Activated naive CD4-positive, alpha-beta T cell treated with Interleukin-2 at 50 U/mL for 16 hours (primary cell): ENCODE data around the gene TF.

ENCODE experiments used
- DNase-seq: peaks from one replicate; pipeline ENCODE4 v3.0.0-alpha.2; 2020

Gene TF

DNA sequence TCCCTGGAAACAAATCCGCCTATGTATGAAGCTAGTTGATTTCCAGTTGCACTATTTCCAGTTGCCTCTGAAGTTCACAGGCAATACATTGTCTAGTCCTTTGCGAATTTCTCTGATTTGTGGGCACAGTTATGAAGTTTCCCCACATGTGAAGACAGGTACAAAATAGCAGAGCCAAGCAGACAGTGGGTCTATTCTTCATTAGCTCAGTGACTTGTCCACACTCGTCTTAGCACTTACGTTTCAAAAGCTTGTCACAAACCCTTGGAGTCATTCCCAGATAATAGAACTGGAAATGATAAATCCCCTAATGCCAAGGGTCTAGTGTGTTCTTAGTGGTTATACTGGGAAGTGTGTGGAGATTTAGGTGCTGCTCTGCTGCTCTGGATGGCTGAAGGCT is 73.9 kb downstream of the TF start:
- DNase-seq: no peak

DNA sequence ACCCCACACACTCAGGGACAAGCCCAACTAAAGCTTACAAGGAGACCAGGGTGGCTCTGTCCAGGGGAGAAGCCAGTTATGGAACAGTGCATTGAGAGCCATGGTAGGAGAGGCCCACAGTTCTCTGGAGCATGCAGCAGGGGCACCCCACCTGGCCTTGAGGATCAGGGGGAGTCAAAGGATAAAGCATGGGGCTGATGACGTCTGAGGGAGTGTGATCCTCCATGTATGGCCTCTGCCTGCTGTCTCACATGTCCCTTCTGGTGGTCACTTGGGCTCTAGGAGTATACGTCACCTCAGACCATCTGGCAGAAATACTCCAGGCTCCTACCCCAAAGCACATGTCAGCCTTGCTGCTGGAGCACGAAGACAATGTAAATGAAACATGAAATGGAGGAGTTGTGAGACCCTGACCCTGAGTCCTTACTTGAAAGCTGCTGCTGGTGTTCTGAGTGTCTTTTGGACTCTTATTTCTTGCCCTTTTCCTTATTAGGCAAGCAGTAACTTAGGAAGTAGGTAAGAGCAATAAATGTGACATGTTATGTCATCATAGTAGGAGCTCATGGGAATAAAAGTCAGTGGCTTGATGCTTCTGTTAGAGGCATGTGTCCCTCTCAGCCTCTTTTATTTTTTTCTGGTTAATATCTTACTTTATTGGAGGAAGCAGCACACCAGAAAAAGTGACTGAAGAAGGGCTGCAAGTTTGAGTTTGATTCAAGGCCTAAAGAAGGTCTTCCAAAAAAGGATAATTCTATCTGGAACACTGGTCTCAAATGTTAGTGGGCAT is 74.9 kb downstream of the TF start:
- no peak for DNase-seq

DNA sequence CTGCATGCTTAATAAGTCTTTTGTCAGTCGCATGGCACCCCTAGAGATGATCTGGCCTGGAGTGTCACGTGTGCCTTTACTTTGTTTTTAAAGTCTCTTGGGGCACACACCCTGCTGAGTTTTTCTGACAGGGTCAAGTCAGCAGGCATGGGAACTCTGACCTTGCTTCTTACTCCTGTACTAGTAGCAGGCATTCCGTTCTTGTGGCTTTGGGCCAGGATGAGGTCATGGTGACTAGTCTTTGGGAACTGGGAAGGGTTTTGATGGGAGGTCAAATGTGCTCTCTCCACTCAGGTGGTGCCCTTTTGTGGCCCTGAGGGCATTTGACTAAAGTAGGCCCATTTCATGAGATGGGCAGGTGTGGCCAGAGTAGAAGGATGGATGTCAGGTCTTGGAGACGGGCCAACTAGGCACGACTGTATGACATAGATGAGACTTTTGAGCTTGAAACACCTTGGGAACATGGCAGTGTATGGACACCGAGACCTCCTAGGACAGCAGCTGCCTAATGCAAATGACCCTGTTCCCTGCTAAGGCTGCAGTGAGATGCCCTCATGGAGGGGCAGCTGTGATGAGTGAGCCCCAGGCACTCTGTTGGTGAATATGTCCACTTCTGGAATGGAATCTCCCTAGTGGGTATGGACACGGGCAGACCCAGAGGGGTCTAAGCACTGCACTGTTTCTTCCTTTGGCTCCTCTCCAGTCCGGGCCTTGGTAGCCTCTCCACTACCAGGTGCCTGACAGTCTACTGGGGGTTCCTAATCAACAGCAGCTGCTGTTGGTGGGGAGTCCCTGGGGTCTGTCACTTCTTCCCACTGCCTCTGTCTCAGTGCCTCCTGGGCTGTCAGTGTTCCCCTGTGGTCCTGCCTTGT is 75.8 kb downstream of the TF start:
- DNase-seq: no peak

DNA sequence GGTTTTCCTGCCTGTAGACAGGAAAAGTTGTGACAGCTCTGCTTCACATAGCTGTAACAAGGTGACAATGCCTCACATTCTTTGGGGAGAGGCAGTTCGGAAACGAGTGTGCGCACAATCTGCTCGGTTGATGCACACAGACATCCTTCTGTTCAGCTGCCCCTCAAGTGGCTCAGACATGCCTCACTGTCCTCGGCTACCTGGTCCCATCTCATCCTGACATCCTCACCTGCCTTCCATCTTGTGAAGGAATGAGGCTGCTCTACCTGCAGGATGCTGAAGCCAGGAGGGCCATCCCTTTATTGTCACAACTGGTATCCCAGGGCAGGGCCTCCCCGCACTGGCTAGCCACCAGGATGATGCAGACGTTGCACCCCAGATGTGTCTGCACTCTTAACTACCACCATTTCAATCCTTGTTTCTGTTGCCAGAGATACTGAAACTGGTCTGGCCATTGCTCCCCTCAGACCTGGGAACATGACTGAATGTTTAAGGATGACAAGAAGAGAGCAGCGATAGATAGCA is 78.8 kb downstream of the TF start:
- no peak for DNase-seq

DNA sequence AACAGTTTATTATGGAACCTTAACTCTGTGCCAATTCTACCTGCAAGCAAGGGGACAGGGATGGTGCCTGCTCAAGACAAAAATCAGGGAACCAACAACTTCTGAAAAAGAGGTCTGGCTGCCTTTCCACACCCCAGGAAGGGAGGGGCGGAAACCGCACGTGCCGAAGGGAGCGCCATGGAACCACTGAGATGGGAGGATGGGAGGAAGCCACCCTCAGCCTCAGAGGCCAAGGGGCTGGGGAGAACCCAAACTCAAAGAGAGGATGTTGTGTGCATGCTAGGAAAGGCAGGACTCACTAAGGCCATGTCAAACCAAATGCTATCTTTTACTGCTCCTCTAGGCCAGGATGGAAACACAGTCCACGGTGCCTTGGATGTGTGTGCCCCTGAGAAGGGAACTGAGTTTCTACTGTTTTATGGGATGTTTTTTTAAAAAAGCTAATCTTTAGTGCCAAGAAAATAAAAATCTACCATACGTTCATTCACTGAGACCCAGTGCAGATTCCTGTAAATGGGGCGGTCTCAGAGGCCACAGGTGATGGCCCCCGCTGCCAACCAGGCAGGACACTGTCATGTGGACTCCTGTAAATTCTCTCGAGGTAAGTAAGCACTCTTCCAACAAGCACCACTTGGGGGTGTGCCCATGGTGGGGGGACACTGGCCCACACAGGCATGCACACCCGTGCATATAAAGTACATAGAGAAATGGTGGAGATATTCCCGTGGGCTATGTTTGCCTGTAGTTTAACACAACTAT is 80.0 kb downstream of the TF start:
- no peak for DNase-seq

DNA sequence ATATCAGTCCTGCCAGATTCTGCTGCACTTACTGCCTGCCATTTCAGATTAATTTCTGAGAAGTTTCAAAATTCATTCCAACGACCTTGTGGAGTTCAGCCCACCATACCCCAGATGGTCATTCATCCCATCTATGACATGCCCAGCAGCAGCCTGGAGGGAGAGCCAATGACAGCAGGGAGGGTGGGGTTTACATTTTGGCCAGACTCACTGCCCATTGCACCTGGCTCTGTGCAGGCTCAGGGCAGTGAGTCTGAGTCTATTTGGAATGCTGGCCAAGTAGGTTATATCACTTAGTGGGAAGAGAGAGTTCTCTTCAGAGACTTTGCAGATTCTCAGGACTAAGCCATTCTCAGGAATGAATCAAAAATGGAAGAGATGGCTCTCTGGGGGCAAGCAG is 80.9 kb downstream of the TF start:
- no peak for DNase-seq

DNA sequence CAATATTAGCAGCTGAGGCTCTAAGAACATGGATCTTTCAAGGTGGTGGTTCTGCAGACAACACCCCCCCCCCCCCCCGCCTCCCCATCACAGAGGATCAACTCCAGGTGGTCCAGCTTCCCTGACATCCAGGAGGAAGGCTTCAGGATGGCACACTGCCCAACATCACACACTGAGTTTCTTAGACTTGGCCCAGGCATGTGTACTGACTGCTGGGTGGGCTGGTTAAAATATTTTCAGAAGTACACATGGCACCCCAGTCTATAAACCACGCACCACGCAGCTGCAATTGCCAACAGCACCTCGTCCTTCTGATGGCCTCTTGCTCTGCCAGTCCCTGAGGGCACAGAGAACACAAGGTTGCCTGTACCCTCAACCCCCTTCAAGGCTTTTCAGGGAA is 81.5 kb downstream of the TF start:
- DNase-seq: no peak

DNA sequence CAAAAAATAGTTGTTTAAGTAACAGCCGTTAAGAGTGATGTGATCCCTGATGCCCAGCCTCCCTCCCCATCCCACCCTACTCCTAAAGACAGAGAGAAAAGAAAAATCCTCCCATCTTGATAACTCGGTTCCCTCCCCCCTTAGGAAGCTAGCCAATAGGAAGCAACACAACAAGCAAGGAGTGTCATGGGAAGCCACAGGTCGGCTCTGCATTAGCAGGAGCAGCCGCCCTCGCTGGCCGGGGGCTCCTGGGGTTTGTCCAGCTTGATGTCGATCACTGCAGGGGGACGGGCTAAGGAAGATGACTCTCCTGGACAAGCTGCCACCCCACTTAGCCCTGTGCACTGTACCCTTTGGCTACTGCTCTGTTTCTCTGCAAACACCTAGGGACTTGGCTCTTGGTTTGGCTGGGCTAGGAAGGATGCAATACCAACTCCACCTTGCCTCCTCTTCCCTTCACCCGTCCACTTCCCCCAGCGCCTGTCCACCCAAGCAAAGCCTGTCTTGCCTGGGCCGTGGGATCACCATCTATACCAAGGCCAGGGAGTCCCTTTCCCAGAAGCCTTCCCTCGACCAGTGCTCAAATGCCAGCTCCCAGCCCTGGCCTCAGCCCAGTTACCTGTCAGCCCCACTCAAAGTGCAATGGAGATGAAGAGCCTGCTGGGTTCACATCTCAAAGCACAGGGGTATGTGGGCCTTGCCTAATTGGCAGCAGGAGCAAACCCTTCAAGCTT is 82.5 kb downstream of the TF start:
- no peak for DNase-seq

DNA sequence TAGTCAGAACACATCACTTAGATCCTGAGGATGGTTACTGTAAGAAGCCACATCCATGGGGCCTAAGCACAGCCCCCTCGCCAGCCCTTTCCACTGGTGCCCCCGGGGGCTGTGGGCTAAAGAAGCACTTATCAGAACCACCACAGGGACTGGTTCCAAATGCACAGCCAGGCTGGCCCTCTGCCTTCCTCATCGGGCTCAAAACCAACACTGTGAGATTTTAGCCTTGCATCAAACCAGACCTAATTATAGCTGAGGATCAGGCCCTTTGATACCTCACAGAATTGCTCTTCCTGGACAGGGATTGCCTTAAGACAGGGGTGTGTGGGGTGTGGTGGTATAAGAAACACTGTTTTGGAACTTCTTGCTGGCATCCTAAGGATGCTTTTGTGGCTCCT is 83.1 kb downstream of the TF start:
- no peak for DNase-seq

DNA sequence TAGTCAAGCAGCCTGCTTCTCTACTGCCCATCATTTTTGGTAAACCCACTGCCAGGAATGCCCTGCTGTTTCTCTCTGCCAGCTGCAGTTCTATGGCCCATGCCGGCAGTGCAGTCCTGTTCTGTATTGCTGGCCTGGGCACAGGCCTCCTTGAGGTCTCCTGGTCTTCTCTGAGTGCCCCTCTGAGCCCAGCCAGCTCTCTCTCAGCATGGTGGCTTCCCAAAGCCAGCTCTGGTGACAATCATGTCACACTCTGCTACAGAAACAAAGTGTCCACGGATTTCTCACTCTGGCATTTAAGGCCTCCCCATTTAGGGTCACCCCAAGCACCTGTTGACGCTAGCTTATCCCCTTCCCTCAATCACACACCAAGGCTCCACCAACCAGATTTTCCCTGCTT is 83.9 kb downstream of the TF start:
- no peak for DNase-seq

DNA sequence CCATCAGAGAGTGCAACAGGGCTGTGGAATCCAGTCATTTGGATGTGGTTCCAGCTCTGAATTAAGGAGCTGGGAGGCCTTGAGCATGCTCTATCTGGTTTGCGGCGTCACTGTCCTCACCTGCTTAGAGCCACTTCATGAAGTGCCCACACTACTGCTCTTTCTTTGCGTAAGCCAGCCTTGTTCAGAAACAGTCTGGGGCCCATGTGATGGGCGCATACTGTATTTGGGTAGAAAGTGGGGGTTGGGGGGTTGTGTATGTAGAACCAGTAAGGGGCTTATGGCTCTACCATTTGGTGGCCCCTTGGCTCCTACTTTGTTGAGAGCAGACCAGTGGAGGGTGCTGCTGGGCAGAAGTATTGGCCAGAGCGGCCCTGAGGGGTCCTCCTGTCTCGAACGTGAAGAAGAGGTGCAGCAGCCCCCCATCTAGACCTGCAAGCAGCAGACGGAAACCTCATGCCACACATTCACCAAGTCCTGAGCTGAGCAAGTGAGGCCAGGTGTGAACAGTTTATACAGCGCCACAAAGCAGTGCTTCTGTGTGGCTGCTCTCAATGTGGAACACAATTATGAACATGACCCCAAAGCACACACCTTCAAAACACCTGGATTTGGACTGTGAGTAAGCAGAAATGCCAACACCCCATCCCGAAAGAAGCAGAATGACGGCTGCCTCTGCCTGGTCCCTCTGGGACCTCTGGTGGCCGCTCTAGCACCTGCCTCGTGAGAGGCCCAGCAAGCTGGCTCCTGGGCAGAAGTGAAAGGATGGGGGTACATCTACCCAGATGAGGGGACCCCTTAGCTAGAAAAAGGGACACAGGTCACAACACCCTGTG is 86.0 kb downstream of the TF start:
- DNase-seq: no peak

DNA sequence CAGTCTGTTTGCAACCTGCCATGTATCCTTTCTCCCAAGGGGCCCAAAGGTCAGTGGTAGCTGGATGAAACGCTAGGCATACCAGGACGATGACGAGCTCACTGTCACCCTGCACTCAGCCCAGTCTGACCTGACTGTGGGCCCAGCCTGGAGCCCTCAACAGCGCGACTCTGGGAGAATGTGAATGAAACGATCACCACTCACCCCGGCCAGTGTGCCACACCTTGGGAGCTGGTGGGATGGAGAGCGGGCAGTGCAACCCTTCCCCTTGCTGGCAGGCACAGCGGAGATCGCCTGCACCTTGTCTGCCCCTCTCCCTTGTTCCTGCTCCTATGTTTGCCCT is 86.6 kb downstream of the TF start:
- DNase-seq: no peak

DNA sequence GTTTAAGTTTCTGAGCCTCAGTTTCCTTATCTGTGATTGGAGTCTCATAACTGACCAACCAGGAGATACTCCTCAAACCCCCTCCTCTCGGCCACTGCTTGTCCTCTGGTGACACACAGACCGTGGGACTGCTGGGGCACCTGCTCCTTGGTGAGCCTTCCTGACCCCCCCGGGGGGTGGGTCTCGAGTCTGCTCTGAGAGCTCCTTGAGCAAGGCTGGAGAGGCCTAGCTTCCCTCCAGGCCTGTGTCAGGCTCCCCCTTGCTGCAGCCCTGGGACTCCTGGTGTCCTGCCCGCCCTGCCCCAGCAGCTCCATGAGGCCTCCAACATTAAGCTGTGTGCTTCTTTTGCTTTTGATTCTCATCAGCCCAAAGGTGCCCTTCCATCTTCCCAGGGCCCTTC is 87.1 kb downstream of the TF start:
- DNase-seq: no peak

DNA sequence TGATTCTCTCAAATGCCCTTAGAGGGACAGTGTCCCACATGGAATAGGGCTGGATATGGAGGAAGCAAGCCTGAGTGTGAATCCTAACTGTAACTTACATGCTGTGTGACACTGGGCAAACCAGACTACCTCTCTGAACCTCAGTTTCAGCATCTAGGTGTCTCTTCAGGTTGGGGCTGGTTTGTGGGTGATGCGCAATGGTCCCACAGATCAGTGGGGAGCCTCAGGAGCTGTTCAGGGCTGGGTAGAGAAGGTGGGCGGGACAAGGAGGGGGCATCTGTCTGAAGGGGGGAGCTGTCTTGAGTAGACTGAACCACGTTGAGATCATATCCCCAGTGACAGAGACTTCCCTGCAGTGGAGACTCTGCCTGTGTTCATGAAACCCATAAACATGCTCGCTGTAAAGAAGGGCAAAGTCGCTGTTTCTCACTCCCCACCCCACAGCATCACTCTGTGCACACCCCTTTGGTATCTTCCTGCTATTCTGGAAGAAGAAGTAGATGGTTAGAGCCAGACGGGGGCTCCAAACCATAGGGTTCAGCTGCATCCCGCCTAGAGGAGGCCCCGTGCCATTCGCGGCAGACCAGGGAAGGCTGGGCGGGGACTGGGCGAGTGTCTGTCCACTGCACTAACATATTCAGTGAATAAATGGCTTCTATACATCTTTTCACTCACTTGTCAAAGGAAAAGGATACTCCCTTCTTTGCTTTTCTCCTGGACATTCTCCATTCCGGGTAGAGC is 87.9 kb downstream of the TF start:
- no peak for DNase-seq

DNA sequence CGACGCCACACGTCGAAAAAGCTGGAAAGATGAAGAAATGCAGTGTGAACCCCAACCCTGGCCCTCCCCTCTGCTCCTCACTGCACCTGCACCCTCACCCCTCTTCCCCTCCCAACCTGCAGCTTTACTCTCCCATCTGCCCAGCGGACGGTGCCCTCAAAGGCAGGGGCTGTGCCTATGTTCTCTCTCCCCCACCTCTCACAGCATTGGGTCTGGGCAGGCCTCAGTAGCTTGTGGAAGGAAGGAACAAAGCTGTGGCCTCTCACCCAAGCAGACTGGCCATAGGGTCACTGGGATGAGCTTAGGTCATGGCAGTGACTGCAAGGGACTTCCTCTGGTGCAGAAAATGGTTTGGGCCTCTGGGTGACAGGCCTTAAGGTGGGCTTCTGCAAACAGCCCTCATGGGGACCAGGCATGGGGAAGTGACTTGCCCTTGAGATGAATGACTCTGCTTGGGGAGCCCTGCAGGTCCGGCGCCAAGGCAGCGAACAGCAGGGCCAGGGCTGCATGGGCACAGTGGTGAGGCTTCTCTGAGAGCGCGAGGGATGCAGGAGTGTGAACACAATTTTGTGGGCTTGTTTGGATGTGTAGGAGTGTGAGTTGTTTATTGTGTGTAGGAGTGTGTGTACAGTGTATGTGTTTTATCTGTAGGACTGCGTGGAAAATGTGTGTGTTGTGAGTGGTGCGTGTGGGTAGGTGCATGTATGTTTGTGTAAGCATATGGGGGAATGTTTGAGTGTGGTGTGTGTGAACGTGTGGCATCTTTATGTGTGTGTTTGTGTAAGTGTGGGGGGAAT is 88.6 kb downstream of the TF start:
- no peak for DNase-seq

DNA sequence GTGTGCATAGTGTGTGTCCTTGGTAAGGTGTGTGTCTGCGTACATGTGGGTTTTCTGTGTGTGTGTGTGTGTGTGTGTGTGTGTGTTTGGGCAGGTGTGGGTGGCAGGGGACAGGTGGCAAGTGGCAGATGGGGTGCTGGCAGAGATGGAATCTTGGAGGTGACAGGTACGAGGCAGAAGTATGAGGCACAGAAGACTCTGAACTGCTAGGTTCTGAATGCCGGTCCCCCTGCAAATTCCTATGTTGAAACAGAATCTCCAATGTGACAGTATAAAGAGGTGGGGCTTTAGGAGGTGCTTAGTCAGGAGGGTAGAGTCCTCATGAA is 89.2 kb downstream of the TF start:
- DNase-seq: no peak

DNA sequence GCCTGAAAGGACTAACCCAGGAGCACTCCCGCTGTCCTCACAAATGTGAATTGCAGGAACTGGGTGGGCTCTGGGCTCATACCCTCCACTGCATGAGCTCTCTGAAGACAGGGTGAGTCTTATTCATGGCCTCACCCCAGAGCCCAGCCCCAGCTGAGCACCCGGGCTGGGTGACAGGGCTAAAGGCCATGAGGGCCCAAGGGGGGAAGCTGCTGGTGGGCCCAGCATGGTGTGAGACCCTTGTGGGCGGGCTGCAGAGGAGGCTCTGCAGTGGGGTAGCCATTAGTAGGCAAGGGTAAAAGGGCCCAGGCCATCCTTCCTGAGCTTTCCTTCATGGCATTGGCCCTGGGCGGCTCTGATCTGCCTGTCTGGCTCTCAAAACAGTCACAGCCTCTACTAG is 89.8 kb downstream of the TF start:
- no peak for DNase-seq

DNA sequence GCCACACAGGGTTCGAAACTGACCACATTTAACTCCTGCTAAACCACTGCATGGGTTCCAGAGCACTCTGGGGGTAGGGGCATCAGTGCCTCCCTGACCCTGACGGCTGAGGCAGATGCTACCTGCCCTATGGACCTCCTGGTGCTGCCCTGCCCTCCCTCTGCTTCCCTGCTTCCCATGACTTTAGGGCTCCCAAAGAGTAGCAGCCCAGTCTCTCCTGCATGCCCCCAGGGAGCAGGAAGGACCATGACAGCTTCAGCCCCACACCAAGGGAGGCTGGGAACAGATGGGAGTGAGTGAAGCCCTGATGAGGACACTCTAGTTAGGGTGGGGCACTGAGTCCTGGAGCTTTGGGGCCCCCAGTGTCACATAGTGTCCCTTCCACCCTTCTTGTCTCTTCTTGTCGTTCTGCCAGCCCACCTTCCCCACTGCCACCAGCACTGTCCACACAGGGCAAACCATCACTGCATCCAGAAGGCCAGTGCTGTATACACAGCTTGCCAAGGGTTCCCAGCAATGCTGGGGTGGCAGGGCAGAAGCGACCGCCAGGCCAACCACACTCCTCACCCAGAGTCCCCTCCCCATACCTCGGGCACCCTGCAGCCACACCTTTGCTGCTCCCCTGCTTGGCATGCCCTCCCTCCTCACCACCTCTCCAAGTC is 90.4 kb downstream of the TF start:
- DNase-seq: no peak

DNA sequence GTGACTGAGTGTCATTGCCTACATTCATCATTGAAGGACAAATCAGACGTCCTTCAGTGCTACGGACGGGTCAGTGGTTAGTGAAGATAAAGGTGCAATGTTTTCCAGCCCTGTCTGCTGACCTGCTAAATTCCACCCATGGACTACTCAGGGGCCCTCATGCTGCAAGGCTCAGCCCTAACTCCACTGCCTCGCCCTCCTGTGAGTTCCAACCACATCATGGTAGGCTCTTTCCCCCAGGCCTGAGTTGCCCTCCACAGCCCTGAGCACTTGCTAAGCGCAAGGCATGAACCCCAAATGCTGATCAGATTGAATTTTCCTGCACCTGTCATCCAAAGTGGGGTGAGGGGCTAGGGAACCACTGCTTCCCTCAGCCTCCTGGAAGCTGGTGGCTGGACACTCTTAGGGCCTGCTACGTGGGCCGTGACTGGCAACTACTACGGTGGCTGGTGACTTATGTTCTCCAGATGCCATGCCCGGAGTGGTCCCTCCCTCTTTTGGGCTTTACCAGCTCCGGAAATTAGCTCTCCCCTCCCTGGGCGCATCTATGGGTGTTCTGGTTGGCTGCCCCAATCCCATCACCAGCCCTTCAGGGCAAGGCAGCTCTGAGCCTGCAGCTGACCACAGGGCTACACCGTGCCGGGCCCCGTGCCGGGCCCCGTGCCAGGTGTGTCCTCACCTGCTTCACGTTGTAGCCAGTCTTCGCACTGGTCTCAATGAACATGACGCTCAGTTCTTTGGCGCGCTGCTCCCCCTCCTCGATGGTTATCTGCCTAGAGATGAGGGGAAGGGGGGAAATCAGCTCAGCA is 91.5 kb downstream of the TF start:
- DNase-seq: no peak
